Measurements from ENCODE around the gene TUBA1C. TPM values are rescaled to one million over a fixed set of nuclear protein-coding genes. Genes with fewer than 3 reads are reported as not detected.

Gene TUBA1C
- total and polyA plus RNA-seq, 9 of the 15 experiments (the other 6 are each of a cell fraction or from before 2014, with no cell fraction given): 755 to 3,012 (median 914) TPM

GRCh38 chr12:49322708-49323523 lies 58.0 kb downstream of the TUBA1C start, which contains the start of gene TROAP (continued):
- TF ChIP-seq CLOCK (CRISPR knock-in tag; IDR thresholded peaks at IDR 0.05; ENCODE audit: borderline replicate concordance): no peak
- no peak for TF ChIP-seq ZNF79 (CRISPR knock-in tag; IDR thresholded peaks at IDR 0.05; ENCODE audit: low read depth)
- TF ChIP-seq TOE1 (IDR thresholded peaks at IDR 0.05; ENCODE audit: borderline replicate concordance): peak; percentile 50; the same call in 1 of the 2 replicates
- TF ChIP-seq TOE1 (CRISPR knock-in tag; IDR thresholded peaks at IDR 0.05; ENCODE audit: borderline replicate concordance, low read depth): no peak
- TF ChIP-seq RBM25 (IDR thresholded peaks at IDR 0.05; ENCODE audit: low read depth, low read length, severe bottlenecking): peak; percentile 74
- TF ChIP-seq MAFF (IDR thresholded peaks at IDR 0.05; ENCODE audit: low read length): no peak
- TF ChIP-seq RBBP5 (IDR thresholded peaks at IDR 0.05; ENCODE audit: borderline replicate concordance, insufficient read depth, low read length, poor library complexity, severe bottlenecking): peak; percentile 51
- TF ChIP-seq ATF3 (IDR thresholded peaks at IDR 0.05): no peak
- 0 out of 2 replicates have a peak, but pooled peaks have one; percentile 18 for TF ChIP-seq ATF3 (CRISPR knock-in tag; conservative IDR thresholded peaks at IDR 0.05)
- peak; percentile 95 for TF ChIP-seq THAP12 (CRISPR knock-in tag; IDR thresholded peaks at IDR 0.05)
- no peak for TF ChIP-seq ZNF12 (CRISPR knock-in tag; IDR thresholded peaks at IDR 0.05)
- no peak for TF ChIP-seq KAT2B (IDR thresholded peaks at IDR 0.05; ENCODE audit: low read depth, low read length)
- no peak for TF ChIP-seq PURB (CRISPR knock-in tag; IDR thresholded peaks at IDR 0.05; ENCODE audit: low read depth)
- no peak for TF ChIP-seq MCM7 (IDR thresholded peaks at IDR 0.05)
- no peak for TF ChIP-seq SETDB1 (IDR thresholded peaks at IDR 0.05; ENCODE audit: low read length)
- TF ChIP-seq PTBP1 (IDR thresholded peaks at IDR 0.05; ENCODE audit: low read depth, low read length): no peak
- TF ChIP-seq CCNT2 (IDR thresholded peaks at IDR 0.05; ENCODE audit: borderline replicate concordance, extremely low read depth, insufficient read length, low read depth, low read length): peak; percentile 16
- TF ChIP-seq LARP7 (IDR thresholded peaks at IDR 0.05): no peak
- peak; percentile 83 for TF ChIP-seq NFYB (IDR thresholded peaks at IDR 0.05; ENCODE audit: extremely low read depth, insufficient read length)
- peak; percentile 13 to 66; a peak in 2 of 4 replicates for TF ChIP-seq MAZ (CRISPR knock-in tag; conservative IDR thresholded peaks at IDR 0.05 in 1 of 2, IDR thresholded peaks at IDR 0.05 in 1 of 2)
- TF ChIP-seq CEBPB (tag; IDR thresholded peaks at IDR 0.05): no peak
- TF ChIP-seq NR3C1 (CRISPR knock-in tag; IDR thresholded peaks at IDR 0.05): no peak

Measured in K562 (cell line).